HG02938 (cell line): Measurements from ENCODE around the gene ARFRP1.

Source experiments
- ATAC-seq: cut with Tn5 transposase; IDR thresholded peaks from one replicate; pipeline ENCODE4 v1.9.1; 2021; ENCODE audit warnings: mild to moderate bottlenecking, moderate library complexity; ENCODE audit not compliant: unreplicated experiment

Gene ARFRP1

GRCh38 chr20:63744158-63744557 is 36.4 kb upstream of the ARFRP1 start:
- no peak for ATAC-seq

DNA sequence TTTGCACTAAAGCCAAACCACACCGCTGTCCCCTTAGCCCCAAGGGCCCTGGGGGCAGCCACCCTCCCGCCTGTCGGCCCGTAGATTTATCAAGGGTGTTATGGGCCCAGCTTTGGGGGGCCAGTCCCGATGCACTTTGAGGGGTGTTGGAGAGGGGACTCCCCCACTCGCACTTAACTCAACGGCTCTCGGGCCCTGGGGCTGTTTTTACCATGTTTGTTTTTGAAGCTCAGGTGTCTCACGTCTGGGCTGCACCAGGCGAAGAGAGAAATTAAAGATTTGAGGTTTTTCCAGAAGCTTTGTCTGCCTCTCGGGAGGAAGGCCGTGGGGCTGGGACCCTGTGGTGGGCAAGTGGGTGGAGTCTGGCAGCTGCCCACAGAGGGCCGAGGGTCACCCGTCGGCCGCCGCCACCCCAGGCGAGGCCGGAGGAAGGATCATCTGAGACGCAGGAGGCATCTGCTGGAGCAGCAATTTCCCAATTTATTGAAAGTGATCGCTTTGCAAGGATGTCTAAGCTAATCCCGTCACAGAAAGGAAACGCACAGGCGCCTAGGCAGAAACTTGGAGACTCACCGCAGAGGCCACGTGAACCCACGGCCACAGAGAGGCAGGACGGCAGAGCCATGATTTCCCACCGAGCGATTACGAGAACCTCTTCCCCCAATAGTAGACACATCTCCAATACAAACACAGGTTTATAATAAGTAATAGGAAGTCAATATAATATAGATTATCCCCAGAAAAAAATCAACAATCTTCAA is 35.6 kb upstream of the ARFRP1 start:
- ATAC-seq = no peak

GRCh38 chr20:63742381-63743024 is 34.7 kb upstream of the ARFRP1 start:
- ATAC-seq = no peak

- ATAC-seq = no peak
Observed at GRCh38 chr20:63741676-63742380, 34.1 kb upstream of the ARFRP1 start.

GRCh38 chr20:63741354-63741675 is 33.5 kb upstream of the ARFRP1 start:
- no peak for ATAC-seq

DNA sequence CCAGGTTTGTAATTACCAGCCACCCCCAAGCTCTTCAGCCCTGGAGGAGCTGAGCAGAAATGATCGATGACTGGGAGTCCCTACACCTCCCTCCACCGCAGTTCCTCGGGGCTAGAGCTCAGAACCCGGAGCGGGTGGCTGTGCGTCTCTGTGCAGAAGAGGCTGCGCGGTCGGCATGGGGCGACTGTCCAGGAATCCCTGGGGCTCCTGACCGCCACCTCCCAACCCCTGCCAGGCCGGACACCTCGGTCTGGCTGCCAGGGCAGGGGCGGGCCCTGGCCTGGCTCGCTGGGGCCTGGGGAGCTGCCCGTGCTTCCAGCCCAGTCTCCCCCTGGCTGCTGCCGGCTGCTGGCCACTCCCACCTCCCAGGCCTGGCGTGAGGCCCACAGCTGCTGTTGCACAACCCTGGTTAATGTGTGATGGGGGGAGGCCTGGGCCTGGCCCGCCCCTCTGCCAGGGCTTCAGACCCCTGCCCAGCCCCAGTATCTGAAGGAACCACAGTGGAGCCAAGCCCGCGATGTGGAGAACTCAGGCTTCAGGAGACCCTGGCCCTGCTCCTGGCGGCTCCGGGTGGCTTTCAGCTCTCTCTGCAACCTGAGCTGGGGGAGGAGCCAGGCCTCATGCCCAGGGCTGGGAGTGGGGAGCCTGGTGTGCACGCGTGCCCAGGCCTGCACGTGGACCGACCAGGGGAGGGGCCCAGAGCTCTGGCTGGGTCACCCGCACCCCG is 33.0 kb upstream of the ARFRP1 start:
- no peak for ATAC-seq

- no peak for ATAC-seq
Observed at GRCh38 chr20:63740070-63740626, 32.4 kb upstream of the ARFRP1 start.

DNA sequence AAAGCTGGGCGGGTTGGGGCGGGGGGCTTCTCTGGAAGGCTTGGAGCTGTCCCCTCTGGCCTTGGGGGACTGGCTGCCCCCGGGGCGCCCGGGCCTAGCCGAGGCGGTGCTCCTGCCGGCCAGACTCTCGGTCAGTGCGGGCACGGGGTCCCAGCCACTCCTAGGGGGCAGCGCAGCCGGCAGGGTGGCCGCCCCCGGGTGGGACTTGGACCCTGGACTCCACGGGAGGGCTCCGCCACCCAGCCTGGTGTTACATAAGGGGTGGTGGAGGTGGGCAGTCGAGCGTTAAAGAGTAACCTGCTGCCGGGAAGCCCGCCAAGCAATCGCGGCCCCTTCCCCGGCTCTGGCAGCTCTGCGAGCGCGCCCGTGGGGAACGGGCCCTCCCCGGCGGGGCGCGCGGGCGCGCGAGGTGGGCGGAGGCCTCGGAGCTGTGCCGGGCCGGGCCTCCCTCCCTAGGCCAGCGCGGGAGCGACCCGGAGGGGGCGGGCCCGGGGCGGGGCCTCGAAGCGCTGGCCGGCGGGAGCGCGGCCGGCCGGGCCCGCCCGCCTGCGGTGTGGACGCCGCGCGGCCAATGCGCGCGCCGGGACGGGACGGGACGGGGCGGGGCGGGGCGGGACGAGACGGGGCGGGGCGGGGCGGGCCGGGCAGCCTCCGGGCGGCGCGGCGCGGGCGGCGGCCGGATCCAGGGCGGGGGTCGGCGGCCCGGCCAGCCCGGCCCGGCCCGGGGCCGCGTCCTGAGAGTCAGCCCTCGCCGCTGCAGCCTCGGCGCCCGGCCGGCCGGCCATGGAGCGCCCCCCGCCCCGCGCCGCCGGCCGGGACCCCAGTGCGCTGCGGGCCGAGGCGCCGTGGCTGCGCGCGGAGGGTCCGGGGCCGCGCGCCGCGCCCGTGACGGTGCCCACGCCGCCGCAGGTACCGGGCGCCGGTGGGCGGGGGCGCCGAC is 31.6 kb upstream of the ARFRP1 start, which contains the start of gene SLC2A4RG:
Gene SLC2A4RG, plus strand, starts transcription at position 647 of the 940 bp plus-strand sequence. Its CDS starts 137 bp downstream, at position 784.
- ATAC-seq = no peak

DNA sequence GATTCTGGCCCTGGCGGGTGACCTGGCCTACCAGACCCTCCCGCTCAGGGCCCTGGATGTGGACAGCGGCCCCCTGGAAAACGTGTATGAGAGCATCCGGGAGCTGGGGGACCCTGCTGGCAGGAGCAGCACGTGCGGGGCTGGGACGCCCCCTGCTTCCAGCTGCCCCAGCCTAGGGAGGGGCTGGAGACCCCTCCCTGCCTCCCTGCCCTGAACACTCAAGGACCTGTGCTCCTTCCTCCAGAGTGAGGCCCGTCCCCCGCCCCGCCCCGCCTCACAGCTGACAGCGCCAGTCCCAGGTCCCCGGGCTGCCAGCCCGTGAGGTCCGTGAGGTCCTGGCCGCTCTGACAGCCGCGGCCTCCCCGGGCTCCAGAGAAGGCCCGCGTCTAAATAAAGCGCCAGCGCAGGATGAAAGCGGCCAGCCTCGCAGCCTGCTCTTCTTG is 30.9 kb upstream of the ARFRP1 start:
- no peak for ATAC-seq

DNA sequence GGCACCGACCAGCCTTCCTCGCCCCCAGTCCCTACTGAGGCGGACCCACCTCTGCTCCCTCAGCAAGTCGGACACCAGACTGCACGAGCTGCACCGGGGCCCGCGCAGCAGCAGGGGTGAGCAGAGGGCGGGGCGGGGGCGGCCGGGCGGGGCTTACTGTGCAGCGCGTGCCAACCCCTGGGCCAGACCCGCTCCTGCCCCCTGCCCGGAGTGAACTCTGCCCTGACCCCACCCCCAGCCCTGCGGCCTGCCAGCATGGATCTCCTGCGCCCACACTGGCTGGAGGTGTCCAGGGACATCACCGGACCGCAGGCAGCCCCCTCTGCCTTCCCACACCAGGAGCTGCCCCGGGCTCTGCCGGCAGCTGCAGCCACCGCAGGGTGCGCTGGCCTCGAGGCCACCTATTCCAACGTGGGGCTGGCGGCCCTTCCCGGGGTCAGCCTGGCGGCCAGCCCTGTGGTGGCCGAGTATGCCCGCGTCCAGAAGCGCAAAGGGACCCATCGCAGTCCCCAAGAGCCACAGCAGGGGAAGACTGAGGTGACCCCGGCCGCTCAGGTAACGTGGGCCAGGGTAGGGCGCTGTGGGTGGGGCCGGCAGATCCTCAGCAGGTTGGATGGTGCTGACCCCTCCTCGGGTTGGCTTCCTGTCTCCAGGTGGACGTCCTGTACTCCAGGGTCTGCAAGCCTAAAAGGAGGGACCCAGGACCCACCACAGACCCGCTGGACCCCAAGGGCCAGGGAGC is 30.3 kb upstream of the ARFRP1 start:
- no peak for ATAC-seq

DNA sequence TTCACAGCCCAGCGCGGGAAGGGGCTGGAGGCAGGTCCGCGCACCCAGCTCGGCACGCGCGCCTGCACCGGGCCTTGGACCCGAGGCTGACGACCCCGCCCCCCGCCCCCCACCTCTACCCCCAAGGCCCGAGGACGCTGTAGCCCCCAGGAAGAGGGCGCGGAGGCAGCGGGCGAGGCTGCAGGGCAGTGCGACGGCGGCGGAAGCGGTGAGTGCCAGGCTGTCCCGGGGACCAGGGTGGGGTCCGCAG is 29.8 kb upstream of the ARFRP1 start:
- no peak for ATAC-seq

DNA sequence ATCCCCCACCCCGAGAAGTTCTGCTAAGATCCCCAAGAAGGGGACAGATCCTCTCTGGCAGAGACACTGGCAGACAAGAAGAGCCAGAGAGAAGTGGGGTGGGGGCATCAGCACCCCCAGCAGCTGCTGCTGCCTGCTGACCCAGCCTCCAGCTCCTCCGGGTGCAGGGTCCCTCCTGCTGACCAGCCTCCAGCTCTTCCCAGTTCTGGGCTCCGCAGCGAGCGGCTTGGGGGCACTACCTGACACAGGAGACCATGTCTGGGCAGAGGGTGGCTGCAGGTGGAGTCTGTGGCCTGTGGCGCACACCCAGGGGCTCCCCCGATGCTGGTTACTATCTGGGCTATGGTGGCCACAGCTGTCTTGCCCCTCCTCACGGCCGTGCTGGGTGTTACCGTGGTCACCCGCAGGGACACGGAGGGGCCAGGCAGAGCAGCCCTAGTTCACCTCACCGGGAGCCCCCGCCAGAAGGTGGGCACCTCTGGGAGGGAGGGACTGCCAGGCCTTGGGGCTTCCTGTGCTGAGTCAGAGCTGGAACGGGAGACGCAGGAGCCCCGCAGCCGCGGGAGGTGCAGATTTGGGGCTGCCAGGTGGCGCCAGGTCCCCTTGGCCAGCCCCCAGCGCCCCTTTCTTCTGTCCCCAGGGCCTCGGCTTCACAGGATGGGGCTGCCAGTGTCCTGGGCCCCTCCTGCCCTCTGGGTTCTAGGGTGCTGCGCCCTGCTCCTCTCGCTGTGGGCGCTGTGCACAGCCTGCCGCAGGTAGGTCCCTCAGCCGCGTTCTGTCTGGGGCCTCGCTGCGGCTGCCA is 29.3 kb upstream of the ARFRP1 start:
- no peak for ATAC-seq

- ATAC-seq = no peak
Observed at GRCh38 chr20:63735859-63736718, 28.3 kb upstream of the ARFRP1 start, which contains the start of gene LIME1. Gene LIME1 (plus strand): TSS chr20:63736664. CDS start chr20:63737550, 886 bp downstream.

- no peak for ATAC-seq
Observed at GRCh38 chr20:63734946-63735858, 27.4 kb upstream of the ARFRP1 start.

GRCh38 chr20:63734111-63734945 is 26.6 kb upstream of the ARFRP1 start:
- no peak for ATAC-seq
